GM10248 (cell line): ENCODE results near the gene CFHR1.
A peak's percentile ranks its signal among the peaks of the same experiment; 100 is the strongest.
"Not testable (repeated sequence)": the region's sequence is repeated elsewhere in the genome, so short reads cannot be mapped to it uniquely, and the experiment has no call there.

Experiments used
- CTCF ChIA-PET: fragments of 300-600 bp; sonication (Branson Sonifier 250); formaldehyde crosslinking; extraction: SDS; loops from one replicate; lab custom pipeline; 2021; ENCODE audit warnings: antibody characterized with exemption; lab: Yijun Ruan, JAX
- POLR2A ChIA-PET: fragments of 350-650 bp; sonication (Branson Sonifier 250); formaldehyde crosslinking; extraction: SDS; loops from one replicate; lab custom pipeline; 2020; ENCODE audit warnings: antibody characterized with exemption; lab: Yijun Ruan, JAX
- DNase-seq: peaks from one replicate; pipeline ENCODE4 v3.0.0; 2012; ENCODE audit errors: extremely low spot score
- CTCF ChIP-seq: IDR thresholded peaks from 2 replicates; pipeline ENCODE4 v1.5.1; 2012; ENCODE audit warnings: mild to moderate bottlenecking, low read depth; ENCODE audit errors: extremely low read depth, missing control alignments, control extremely low read depth

The CFHR1 gene

GRCh38 chr1:196797891-196798290 lies 21.6 kb upstream of the CFHR1 start:
- TF ChIP-seq CTCF = no peak
- CTCF ChIA-PET = no interaction called here
- POLR2A ChIA-PET = no interaction called here
- DNase-seq = no peak

- DNase-seq, CTCF ChIA-PET, POLR2A ChIA-PET: not testable (repeated sequence)
Measured at GRCh38 chr1:196801920-196802319, 17.6 kb upstream of the CFHR1 start.

- TF ChIP-seq CTCF = no peak
- ChIA-PET CTCF (no interaction called here), POLR2A (no interaction called here)
Measured at GRCh38 chr1:196808529-196809235, 10.8 kb upstream of the CFHR1 start.

GRCh38 chr1:196817442-196817841 lies 2.1 kb upstream of the CFHR1 start:
- CTCF ChIA-PET, POLR2A ChIA-PET, DNase-seq: not testable (repeated sequence)

More at GRCh38 chr1:196808529-196809235, 10.8 kb upstream of the CFHR1 start:
- DNase-seq = no peak

- POLR2A ChIA-PET, CTCF ChIA-PET: not testable (repeated sequence)
- peak; percentile 30 for TF ChIP-seq CTCF
- peak; percentile 15 for DNase-seq
Measured at GRCh38 chr1:196827860-196828259, 8.3 kb downstream of the CFHR1 start.

GRCh38 chr1:196849613-196850492 lies 30.3 kb downstream of the CFHR1 start:
- DNase-seq, CTCF ChIA-PET, POLR2A ChIA-PET: not testable (repeated sequence)

- TF ChIP-seq CTCF = no peak
- ChIA-PET CTCF (interaction anchor here (1.0 kb wide), 1 partner anchor 22 kb away, joined by 3 read pairs; no protein-coding TSS in a partner anchor), POLR2A (interaction anchor here (0.5 kb wide), 1 partner anchor 410 kb away, joined by 3 read pairs; no protein-coding TSS in a partner anchor)
- no peak for DNase-seq
Measured at GRCh38 chr1:196856053-196856452, 36.5 kb downstream of the CFHR1 start.

- no peak for TF ChIP-seq CTCF
- POLR2A ChIA-PET = no interaction called here
- DNase-seq = no peak
- CTCF ChIA-PET = no interaction called here
Measured at GRCh38 chr1:196857188-196857587, 37.7 kb downstream of the CFHR1 start.
